Measurements from ENCODE around the gene ZNF789. TPM values are rescaled to one million over a fixed set of nuclear protein-coding genes. Genes with fewer than 3 reads are reported as not detected.

ZNF789 gene
- total and polyA plus RNA-seq, 9 of the 15 experiments (the other 6 are each of a cell fraction or from before 2014, with no cell fraction given) = 6.1 to 57.0 (median 24.8) TPM

GRCh38 chr7:99452541-99452940 lies 20.1 kb upstream of the ZNF789 start:
- intact Hi-C loops (cut with micrococcal nuclease) (no loop called here), in situ Hi-C loops (cut with MboI) (no loop called here)
- no peak for FAIRE-seq
- WGBS (ENCODE audit: insufficient coverage, low coverage, missing lambda C conversion rate) = 96% methylated on average over 13 of the region's 13 CpGs
- no peak overlapping the region; a peak in 1 of 4 replicates for H3K9ac ChIP-seq (ENCODE audit: insufficient read depth in 1 of 2, low read depth in 2 of 2, low read length in 2 of 2)
- no peaks in the 10 kb centered on the region for H3K9me1 ChIP-seq (ENCODE audit: control insufficient read depth, insufficient read depth, low read length)
- POLR2A ChIA-PET = interaction anchor here (0.6 to 1.2 kb wide), 3 partner anchors 10 to 106 kb away, joined by 3 to 4 read pairs (median 3); partner anchors contain the start of gene ZNF655
- peaks cover 16% of the 10 kb centered on the region; the same call in 1 of the 2 replicates for H4K20me1 ChIP-seq (replicated peaks; ENCODE audit: control insufficient read depth, insufficient read depth, low read length)
- no peak overlapping the region for H3K4me3 ChIP-seq
- ATAC-seq = no peak
- no TSS peak for BruUV-seq (replicated peaks)
- H3K27me3 ChIP-seq (ENCODE audit: control insufficient read depth in 2 of 2, insufficient read depth in 2 of 2, low read length in 2 of 2) = no peaks in the 10 kb centered on the region
- CTCF ChIA-PET (ENCODE audit: low intra/inter-chr PET ratio) = no interaction called here
- no peaks in the 10 kb centered on the region for H3K9me3 ChIP-seq (replicated peaks; ENCODE audit: control insufficient read depth, insufficient read depth, low read depth, low read length)
- H3K4me2 ChIP-seq (ENCODE audit: insufficient read depth, low read length) = no peak overlapping the region
- TF ChIP-seq SREBF1 (IDR thresholded peaks at IDR 0.05; ENCODE audit: borderline replicate concordance, low read depth, low read length) = no peak
- TF ChIP-seq DLX4 (CRISPR knock-in tag; IDR thresholded peaks at IDR 0.05) = no peak
- no peak for TF ChIP-seq RBM17 (IDR thresholded peaks at IDR 0.05; ENCODE audit: borderline replicate concordance, low read depth, low read length)
- TF ChIP-seq RAD51 (IDR thresholded peaks at IDR 0.05; ENCODE audit: borderline replicate concordance, low read depth) = no peak
- H3K27ac ChIP-seq (ENCODE audit: extremely low read depth, low read depth, low read length) = no peak overlapping the region
- peaks cover 9% of the 10 kb centered on the region; the same call in 2 of the 3 replicates for H3K79me2 ChIP-seq (ENCODE audit: control insufficient read depth, insufficient read depth, low read length)
- peaks cover 98% of the 10 kb centered on the region for H3K36me3 ChIP-seq (ENCODE audit: control insufficient read depth, insufficient read depth, low read length)
- H2AFZ ChIP-seq (ENCODE audit: low read depth, low read length) = no peak overlapping the region
- H3K4me1 ChIP-seq (replicated peaks in 1 of 2; ENCODE audit: control insufficient read depth in 2 of 2, insufficient read depth in 2 of 2, low read length in 2 of 2) = peaks cover 0 to 14% of the 10 kb centered on the region in 2 experiments; a peak in 1 of 5 replicates
- DNase-seq (ENCODE audit: extremely low read depth in 1 of 4, low spot score in 3 of 4) = no peak

- 90% methylated on average over 11 of the region's 11 CpGs for WGBS (ENCODE audit: insufficient coverage, low coverage, missing lambda C conversion rate)
Observed at GRCh38 chr7:99453105-99453504, 19.6 kb upstream of the ZNF789 start.

More at GRCh38 chr7:99453105-99453504, 19.6 kb upstream of the ZNF789 start:
- no peak for TF ChIP-seq FOXA3 (CRISPR knock-in tag; conservative IDR thresholded peaks at IDR 0.05 in 1 of 2, IDR thresholded peaks at IDR 0.05 in 1 of 2)
- peak; percentile 48; the same call in 1 of the 2 replicates for TF ChIP-seq POLR2G (IDR thresholded peaks at IDR 0.05; ENCODE audit: low read depth, low read length)
- peak; percentile 6 for TF ChIP-seq RBM22 (IDR thresholded peaks at IDR 0.05; ENCODE audit: low read depth, low read length, poor library complexity, severe bottlenecking)
- TF ChIP-seq RBFOX2 (IDR thresholded peaks at IDR 0.05; ENCODE audit: low read depth, low read length) = 0 out of 2 replicates have a peak, but pooled peaks have one; percentile 26
- TF ChIP-seq RBM15 (IDR thresholded peaks at IDR 0.05; ENCODE audit: insufficient read depth, low read length) = no peak
- H3K27me3 ChIP-seq (ENCODE audit: control insufficient read depth in 2 of 2, insufficient read depth in 2 of 2, low read length in 2 of 2) = no peaks in the 10 kb centered on the region
- intact Hi-C loops (cut with micrococcal nuclease) = no loop called here
- CTCF ChIA-PET (ENCODE audit: low intra/inter-chr PET ratio) = no interaction called here
- no peak for ATAC-seq
- no peak for DNase-seq (ENCODE audit: extremely low read depth in 1 of 4, low spot score in 3 of 4)
- no peaks in the 10 kb centered on the region for H3K9me3 ChIP-seq (replicated peaks; ENCODE audit: control insufficient read depth, insufficient read depth, low read depth, low read length)
- POLR2A ChIA-PET = interaction anchor here (0.6 to 1.0 kb wide), 2 partner anchors 10 to 105 kb away, joined by 3 to 4 read pairs; partner anchors contain the start of gene ZNF655
- FAIRE-seq = no peak
- H3K36me3 ChIP-seq (ENCODE audit: control insufficient read depth, insufficient read depth, low read length) = peaks cover 98% of the 10 kb centered on the region
- H3K4me1 ChIP-seq (replicated peaks in 1 of 2; ENCODE audit: control insufficient read depth in 2 of 2, insufficient read depth in 2 of 2, low read length in 2 of 2) = peaks cover 0 to 19% of the 10 kb centered on the region in 2 experiments; a peak in 1 of 5 replicates
- BruUV-seq (replicated peaks) = no TSS peak
- H3K27ac ChIP-seq (ENCODE audit: extremely low read depth, low read depth, low read length) = no peak overlapping the region
- peak overlapping the region in 1 of 2 experiments; percentile 19; a peak in 1 of 4 replicates for H3K9ac ChIP-seq (ENCODE audit: insufficient read depth in 1 of 2, low read depth in 2 of 2, low read length in 2 of 2)
- H3K4me2 ChIP-seq (ENCODE audit: insufficient read depth, low read length) = no peak overlapping the region
- no peak overlapping the region for H3K4me3 ChIP-seq
- H3K79me2 ChIP-seq (ENCODE audit: control insufficient read depth, insufficient read depth, low read length) = peaks cover 15% of the 10 kb centered on the region
- in situ Hi-C loops (cut with MboI) = no loop called here
- peaks cover 21% of the 10 kb centered on the region; the same call in 1 of the 2 replicates for H4K20me1 ChIP-seq (replicated peaks; ENCODE audit: control insufficient read depth, insufficient read depth, low read length)
- H2AFZ ChIP-seq (ENCODE audit: low read depth, low read length) = no peak overlapping the region
- no peaks in the 10 kb centered on the region for H3K9me1 ChIP-seq (ENCODE audit: control insufficient read depth, insufficient read depth, low read length)

Data from K562 (cell line).